NCI-H1092 treated with DMSO at 0.1 percent for 48 hours (cell line): ENCODE data around the gene TTL.
"Not testable (repeated sequence)": the region's sequence is repeated elsewhere in the genome, so short reads cannot be mapped to it uniquely, and the experiment has no call there.

Experiments
- DNase-seq: peaks from one replicate; lab custom pipeline; 2025; lab: John Stamatoyannopoulos, UW

Gene TTL

GRCh38 chr2:112520234-112520783 is 38.4 kb downstream of the TTL start:
- no peak for DNase-seq

GRCh38 chr2:112523291-112523777 is 41.4 kb downstream of the TTL start:
- DNase-seq = no peak

GRCh38 chr2:112524276-112524675 is 42.3 kb downstream of the TTL start:
- not testable (repeated sequence) for DNase-seq

- no peak for DNase-seq
Measured at GRCh38 chr2:112528541-112528940, 46.6 kb downstream of the TTL start.

- no peak for DNase-seq
Measured at GRCh38 chr2:112529757-112530156, 47.8 kb downstream of the TTL start.

GRCh38 chr2:112530728-112531127 is 48.8 kb downstream of the TTL start:
- DNase-seq = no peak

- DNase-seq = no peak
Measured at GRCh38 chr2:112534826-112535225, 52.9 kb downstream of the TTL start.

- not testable (repeated sequence) for DNase-seq
Measured at GRCh38 chr2:112536665-112537064, 54.7 kb downstream of the TTL start.

GRCh38 chr2:112539306-112539705 is 57.4 kb downstream of the TTL start:
- DNase-seq = no peak

- DNase-seq = no peak
Measured at GRCh38 chr2:112540906-112541305, 59.0 kb downstream of the TTL start.

GRCh38 chr2:112541315-112542122 is 59.6 kb downstream of the TTL start:
- DNase-seq = peak; percentile 80

GRCh38 chr2:112542123-112542983 is 60.4 kb downstream of the TTL start, which contains the start of gene POLR1B:
Gene POLR1B, plus strand, starts transcription at chr2:112542465. Its CDS starts 30 bp downstream, at chr2:112542495.
- DNase-seq = peak; percentile 80

GRCh38 chr2:112542984-112543661 is 61.2 kb downstream of the TTL start:
- no peak for DNase-seq

GRCh38 chr2:112547333-112547732 is 65.4 kb downstream of the TTL start:
- no peak for DNase-seq

- DNase-seq = no peak
Measured at GRCh38 chr2:112548980-112549379, 67.0 kb downstream of the TTL start.

GRCh38 chr2:112566104-112566503 is 84.1 kb downstream of the TTL start:
- DNase-seq = no peak

- not testable (repeated sequence) for DNase-seq
Measured at GRCh38 chr2:112566508-112566907, 84.6 kb downstream of the TTL start.

- no peak for DNase-seq
Measured at GRCh38 chr2:112572005-112572404, 90.0 kb downstream of the TTL start.

GRCh38 chr2:112577756-112578155 is 95.8 kb downstream of the TTL start:
- no peak for DNase-seq

- DNase-seq = no peak
Measured at GRCh38 chr2:112579241-112579640, 97.3 kb downstream of the TTL start.

- no peak for DNase-seq
Measured at GRCh38 chr2:112580084-112580483, 98.1 kb downstream of the TTL start.

- peak; percentile 44 for DNase-seq
Measured at GRCh38 chr2:112582314-112582746, 100.4 kb downstream of the TTL start.
